Muscle of back (tissue), 11 donors: ENCODE results near the gene CRMP1. TPM values are rescaled to one million over a fixed set of nuclear protein-coding genes. Genes with fewer than 3 reads are reported as not detected.

Experiments used
- DNase-seq, 3 donors: peaks; one replicate each; pipeline versions ENCODE4 v3.0.0 to v3.0.0-alpha.2; 2013
- polyA plus RNA-seq, 10 donors: library from polyadenylated mRNA; unstranded; fragments of 120-200 nt; gene quantifications; one replicate each; pipeline ENCODE4 v1.2.1, GENCODE V29; 2013; ENCODE audit not compliant: insufficient read length in 10 of 10

Gene CRMP1
- polyA plus RNA-seq, 10 donors: 19.4 to 33.4 (median 24.2) TPM

- DNase-seq: no peak
These were observed 3.7 kb downstream of the CRMP1 start for GRCh38 chr4:5889002-5889696.

- peak in 2 of 3 donors; percentile 55 to 72 for DNase-seq
These were observed 4.5 kb downstream of the CRMP1 start for GRCh38 chr4:5888222-5889001.

GRCh38 chr4:5887361-5888221, 5.3 kb downstream of the CRMP1 start:
- peak in 1 of 3 donors; percentile 58 for DNase-seq

- no peak for DNase-seq
These were observed 5.9 kb downstream of the CRMP1 start for GRCh38 chr4:5887011-5887360.

GRCh38 chr4:5885733-5886132, 7.2 kb downstream of the CRMP1 start:
- DNase-seq: no peak

GRCh38 chr4:5884796-5885195, 8.1 kb downstream of the CRMP1 start:
- no peak for DNase-seq

GRCh38 chr4:5883916-5884315, 9.0 kb downstream of the CRMP1 start:
- no peak for DNase-seq

GRCh38 chr4:5882947-5883346, 9.9 kb downstream of the CRMP1 start:
- no peak for DNase-seq

GRCh38 chr4:5881340-5881739, 11.5 kb downstream of the CRMP1 start:
- DNase-seq: no peak

GRCh38 chr4:5878359-5878758, 14.5 kb downstream of the CRMP1 start:
- DNase-seq: no peak

- DNase-seq: no peak
These were observed 15.5 kb downstream of the CRMP1 start for GRCh38 chr4:5877392-5877791.

- DNase-seq: peak; percentile 36 to 71 (median 43)
These were observed 18.0 kb downstream of the CRMP1 start for GRCh38 chr4:5874811-5875449.

GRCh38 chr4:5870701-5871100, 22.2 kb downstream of the CRMP1 start:
- DNase-seq: no peak

- no peak for DNase-seq
These were observed 22.8 kb downstream of the CRMP1 start for GRCh38 chr4:5869966-5870619.

- no peak for DNase-seq
These were observed 25.0 kb downstream of the CRMP1 start for GRCh38 chr4:5867866-5868265.

- DNase-seq: no peak
These were observed 25.8 kb downstream of the CRMP1 start for GRCh38 chr4:5866841-5867813.

- no peak for DNase-seq
These were observed 26.8 kb downstream of the CRMP1 start for GRCh38 chr4:5865896-5866599.

GRCh38 chr4:5863461-5864113, 29.3 kb downstream of the CRMP1 start:
- DNase-seq: peak in 1 of 3 donors; percentile 83
